GM18907 (cell line): ENCODE data around the gene NCOA1.

Experiments
- ATAC-seq: cut with Tn5 transposase; IDR thresholded peaks from one replicate; pipeline ENCODE4 v1.9.1; 2021; ENCODE audit warnings: mild to moderate bottlenecking, moderate library complexity; ENCODE audit not compliant: unreplicated experiment

NCOA1 gene

GRCh38 chr2:24725956-24726355 is 234.9 kb downstream of the NCOA1 start:
- no peak for ATAC-seq

- ATAC-seq = no peak
Measured at GRCh38 chr2:24730481-24730880, 239.4 kb downstream of the NCOA1 start.

GRCh38 chr2:24731040-24731439 is 240.0 kb downstream of the NCOA1 start:
- no peak for ATAC-seq

- ATAC-seq = no peak
Measured at GRCh38 chr2:24731923-24732322, 240.9 kb downstream of the NCOA1 start.

GRCh38 chr2:24734741-24735140 is 243.7 kb downstream of the NCOA1 start:
- no peak for ATAC-seq

GRCh38 chr2:24739354-24740025 is 248.4 kb downstream of the NCOA1 start:
- ATAC-seq = no peak

GRCh38 chr2:24740142-24740541 is 249.1 kb downstream of the NCOA1 start:
- no peak for ATAC-seq

GRCh38 chr2:24742730-24743129 is 251.7 kb downstream of the NCOA1 start:
- no peak for ATAC-seq

- no peak for ATAC-seq
Measured at GRCh38 chr2:24743924-24744323, 252.9 kb downstream of the NCOA1 start.

GRCh38 chr2:24744356-24744755 is 253.3 kb downstream of the NCOA1 start:
- no peak for ATAC-seq

GRCh38 chr2:24745825-24746224 is 254.8 kb downstream of the NCOA1 start:
- no peak for ATAC-seq

- ATAC-seq = no peak
Measured at GRCh38 chr2:24747299-24747698, 256.2 kb downstream of the NCOA1 start.

- no peak for ATAC-seq
Measured at GRCh38 chr2:24749069-24749691, 258.1 kb downstream of the NCOA1 start.

GRCh38 chr2:24754985-24755705 is 264.1 kb downstream of the NCOA1 start:
- ATAC-seq = no peak

- ATAC-seq = no peak
Measured at GRCh38 chr2:24756789-24757188, 265.7 kb downstream of the NCOA1 start.

- ATAC-seq = no peak
Measured at GRCh38 chr2:24761866-24762265, 270.8 kb downstream of the NCOA1 start.

GRCh38 chr2:24762518-24762917 is 271.5 kb downstream of the NCOA1 start:
- ATAC-seq = no peak

GRCh38 chr2:24763843-24764242 is 272.8 kb downstream of the NCOA1 start:
- ATAC-seq = no peak

GRCh38 chr2:24766609-24767008 is 275.6 kb downstream of the NCOA1 start:
- no peak for ATAC-seq

GRCh38 chr2:24768013-24768412 is 277.0 kb downstream of the NCOA1 start:
- no peak for ATAC-seq

- ATAC-seq = no peak
Measured at GRCh38 chr2:24768601-24769000, 277.5 kb downstream of the NCOA1 start.

GRCh38 chr2:24771061-24771460 is 280.0 kb downstream of the NCOA1 start:
- ATAC-seq = no peak
